ENCODE measurements around the gene GPS1.

GPS1 gene

DNA sequence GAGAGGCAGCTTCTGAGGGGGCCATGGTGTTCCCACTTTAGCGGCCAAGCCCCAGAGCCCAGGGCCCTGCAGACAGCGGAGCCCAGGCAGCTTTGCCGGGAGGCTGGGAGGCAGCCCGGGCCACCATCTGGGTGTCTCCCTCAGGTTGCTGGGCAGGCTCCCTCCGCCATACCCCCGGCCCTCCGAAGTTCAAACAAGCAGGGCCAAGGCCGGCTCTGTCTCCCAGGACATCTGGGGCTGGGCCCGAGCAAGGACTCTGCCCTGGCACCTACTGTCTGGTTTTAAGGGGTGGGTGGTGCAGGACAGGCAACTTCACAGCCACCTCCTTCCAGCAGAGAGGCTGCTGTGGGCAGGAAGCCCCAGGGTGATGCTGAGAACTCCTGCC is 11.3 kb downstream of the GPS1 start:
- Histone ChIP-seq H3K36me3 (ENCODE audit: control insufficient read depth, insufficient read depth, low read length) (peaks cover 4% of the 10 kb centered on the region), H3K4me1 (ENCODE audit: control insufficient read depth, low read depth, low read length) (no peaks in the 10 kb centered on the region), H2BK120ac (ENCODE audit: low read depth, low read length) (no peak overlapping the region), H2BK15ac (replicated peaks; ENCODE audit: low read depth) (no peak overlapping the region), H3K18ac (ENCODE audit: low read length) (no peak overlapping the region), H2AK5ac (ENCODE audit: low read length) (no peak overlapping the region), H3K27me3 (ENCODE audit: insufficient read depth, low read length, poor library complexity) (no peaks in the 10 kb centered on the region), H3K23ac (ENCODE audit: low read length) (no peak overlapping the region), H3K79me2 (ENCODE audit: control insufficient read depth, insufficient read depth, low read length) (no peaks in the 10 kb centered on the region), H3K4me2 (ENCODE audit: low read length) (no peak overlapping the region), H2BK5ac (ENCODE audit: low read length) (no peak overlapping the region), H4K5ac (ENCODE audit: low read length) (no peak overlapping the region), H3K4ac (ENCODE audit: low read depth, low read length) (no peak overlapping the region), H4K8ac (ENCODE audit: low read depth, low read length) (no peak overlapping the region), H3K9ac (ENCODE audit: low read length) (no peak overlapping the region), H3K4me3 (ENCODE audit: low read length) (no peak overlapping the region), H3K56ac (ENCODE audit: low read length) (no peak overlapping the region), H3K79me1 (ENCODE audit: low read length) (peaks cover 2% of the 10 kb centered on the region), H3K27ac (ENCODE audit: low read depth, low read length) (no peak overlapping the region)
- no CpG with 5 or more reads among the region's 9 CpGs for WGBS (ENCODE audit: extremely low coverage, insufficient coverage, low lambda C conversion rate)
- DNase-seq, result no peak

DNA sequence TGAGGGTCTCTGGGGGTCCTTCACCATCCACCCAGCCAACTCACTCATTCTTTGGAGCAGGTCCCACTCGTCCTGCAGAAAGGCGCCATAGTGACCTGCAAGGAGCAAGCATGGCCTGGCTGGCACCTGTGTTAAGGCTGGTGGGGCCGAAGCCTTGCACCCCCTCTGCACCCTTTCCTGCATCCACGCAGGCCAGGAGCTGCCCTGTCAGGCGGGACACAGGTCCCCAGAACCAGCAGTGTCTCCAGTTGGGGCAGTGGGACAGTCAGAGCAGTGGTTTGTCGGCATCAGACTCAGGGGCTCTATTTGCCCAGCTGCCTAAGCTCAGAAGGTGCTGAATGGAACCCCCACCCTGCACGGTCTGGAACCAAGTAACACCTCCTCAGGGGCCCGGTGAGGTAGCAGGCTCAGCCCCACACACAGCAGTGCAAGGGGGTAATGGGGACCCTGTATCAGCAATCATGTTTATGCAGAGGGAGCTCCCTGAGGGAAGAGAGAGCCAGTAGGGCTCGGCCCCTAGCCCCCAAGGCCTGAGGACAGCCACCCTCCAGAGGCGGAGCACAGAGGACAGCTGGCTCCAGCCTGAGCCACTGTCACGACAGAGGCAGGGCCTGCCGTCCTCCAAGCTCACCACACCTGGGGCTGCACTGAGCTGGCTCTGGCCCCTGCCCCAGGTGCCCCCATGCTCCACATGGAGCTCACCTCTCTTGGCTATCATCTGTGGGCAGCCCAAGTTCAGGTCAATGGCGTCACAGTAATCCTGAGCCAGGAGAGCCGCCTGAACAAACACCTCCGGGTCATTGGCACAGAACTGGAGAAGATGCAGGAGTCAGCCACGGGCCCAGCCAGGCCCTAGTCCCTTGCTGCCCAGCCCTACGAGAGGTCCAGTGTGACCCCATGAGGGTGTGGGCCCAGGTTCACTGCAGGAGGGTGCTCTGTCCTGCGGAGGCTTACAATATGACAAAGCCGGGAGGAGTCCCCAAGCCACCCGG is 12.0 kb downstream of the GPS1 start:
- Histone ChIP-seq H2BK120ac (ENCODE audit: low read depth, low read length) (no peak overlapping the region), H2BK5ac (ENCODE audit: low read length) (no peak overlapping the region), H3K23ac (ENCODE audit: low read length) (no peak overlapping the region), H3K79me2 (ENCODE audit: control insufficient read depth, insufficient read depth, low read length) (no peaks in the 10 kb centered on the region), H3K4ac (ENCODE audit: low read depth, low read length) (no peak overlapping the region), H4K8ac (ENCODE audit: low read depth, low read length) (no peak overlapping the region), H3K4me2 (ENCODE audit: low read length) (no peak overlapping the region), H3K4me3 (ENCODE audit: low read length) (no peak overlapping the region), H3K56ac (ENCODE audit: low read length) (no peak overlapping the region), H3K27me3 (ENCODE audit: insufficient read depth, low read length, poor library complexity) (no peaks in the 10 kb centered on the region), H3K27ac (ENCODE audit: low read depth, low read length) (no peak overlapping the region), H2AK5ac (ENCODE audit: low read length) (no peak overlapping the region), H3K36me3 (ENCODE audit: control insufficient read depth, insufficient read depth, low read length) (peaks cover 4% of the 10 kb centered on the region), H3K18ac (ENCODE audit: low read length) (no peak overlapping the region), H2BK15ac (replicated peaks; ENCODE audit: low read depth) (no peak overlapping the region), H3K9ac (ENCODE audit: low read length) (no peak overlapping the region), H4K5ac (ENCODE audit: low read length) (no peak overlapping the region), H3K4me1 (ENCODE audit: control insufficient read depth, low read depth, low read length) (no peaks in the 10 kb centered on the region), H3K79me1 (ENCODE audit: low read length) (peaks cover 2% of the 10 kb centered on the region)
- WGBS (ENCODE audit: extremely low coverage, insufficient coverage, low lambda C conversion rate), result no CpG with 5 or more reads among the region's 20 CpGs
- DNase-seq, result no peak

DNA sequence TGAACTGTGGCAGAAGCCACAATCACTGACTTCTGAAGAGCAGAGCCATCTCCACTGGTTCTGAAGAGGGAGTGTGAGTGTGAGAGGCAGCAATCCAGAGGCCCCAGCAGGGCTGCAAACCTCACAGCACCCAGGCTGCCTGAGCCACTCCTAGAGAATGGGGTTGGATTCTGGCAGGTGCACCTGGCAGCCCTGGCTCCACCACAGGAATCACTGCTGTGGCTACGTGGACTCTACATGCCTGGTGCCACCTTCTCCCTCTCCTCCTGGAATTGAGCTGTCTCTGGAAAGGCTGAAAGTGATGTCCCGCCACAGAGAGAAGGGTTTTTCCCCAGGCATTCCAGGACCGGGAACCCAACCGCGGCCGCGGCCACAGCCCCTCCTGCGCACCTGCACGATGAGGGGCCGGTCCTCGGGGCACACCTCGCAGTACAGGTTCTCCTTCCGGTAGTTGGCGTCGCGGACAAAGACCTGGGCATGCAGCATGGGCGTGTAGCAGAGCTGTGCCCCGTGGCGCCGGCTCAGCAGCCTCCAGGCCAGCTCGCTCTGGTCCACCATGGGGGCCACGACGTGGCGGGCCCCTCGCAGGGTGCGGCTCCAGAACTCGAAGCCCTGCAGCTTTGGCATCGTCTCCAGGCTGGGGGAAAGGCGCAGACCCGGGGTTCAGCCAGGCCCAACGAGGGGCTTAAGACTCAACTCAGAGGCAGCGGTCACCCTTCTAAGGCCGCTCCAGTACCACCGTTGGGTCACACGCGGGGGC is 12.9 kb downstream of the GPS1 start:
- Histone ChIP-seq H3K79me1 (ENCODE audit: low read length) (peaks cover 2% of the 10 kb centered on the region), H3K4me2 (ENCODE audit: low read length) (peak overlapping the region; percentile 53), H3K56ac (ENCODE audit: low read length) (peak overlapping the region; percentile 94), H3K27me3 (ENCODE audit: insufficient read depth, low read length, poor library complexity) (no peaks in the 10 kb centered on the region), H3K4ac (ENCODE audit: low read depth, low read length) (no peak overlapping the region), H3K23ac (ENCODE audit: low read length) (no peak overlapping the region), H4K8ac (ENCODE audit: low read depth, low read length) (no peak overlapping the region), H3K27ac (ENCODE audit: low read depth, low read length) (no peak overlapping the region), H3K79me2 (ENCODE audit: control insufficient read depth, insufficient read depth, low read length) (no peaks in the 10 kb centered on the region), H2AK5ac (ENCODE audit: low read length) (no peak overlapping the region), H2BK120ac (ENCODE audit: low read depth, low read length) (no peak overlapping the region), H2BK15ac (replicated peaks; ENCODE audit: low read depth) (no peak overlapping the region), H3K9ac (ENCODE audit: low read length) (peak overlapping the region; percentile 85), H4K5ac (ENCODE audit: low read length) (no peak overlapping the region), H3K4me3 (ENCODE audit: low read length) (peak overlapping the region; percentile 73), H3K18ac (ENCODE audit: low read length) (no peak overlapping the region), H2BK5ac (ENCODE audit: low read length) (no peak overlapping the region), H3K36me3 (ENCODE audit: control insufficient read depth, insufficient read depth, low read length) (peaks cover 4% of the 10 kb centered on the region), H3K4me1 (ENCODE audit: control insufficient read depth, low read depth, low read length) (no peaks in the 10 kb centered on the region)
- no CpG with 5 or more reads among the region's 36 CpGs for WGBS (ENCODE audit: extremely low coverage, insufficient coverage, low lambda C conversion rate)
- no peak for DNase-seq

DNA sequence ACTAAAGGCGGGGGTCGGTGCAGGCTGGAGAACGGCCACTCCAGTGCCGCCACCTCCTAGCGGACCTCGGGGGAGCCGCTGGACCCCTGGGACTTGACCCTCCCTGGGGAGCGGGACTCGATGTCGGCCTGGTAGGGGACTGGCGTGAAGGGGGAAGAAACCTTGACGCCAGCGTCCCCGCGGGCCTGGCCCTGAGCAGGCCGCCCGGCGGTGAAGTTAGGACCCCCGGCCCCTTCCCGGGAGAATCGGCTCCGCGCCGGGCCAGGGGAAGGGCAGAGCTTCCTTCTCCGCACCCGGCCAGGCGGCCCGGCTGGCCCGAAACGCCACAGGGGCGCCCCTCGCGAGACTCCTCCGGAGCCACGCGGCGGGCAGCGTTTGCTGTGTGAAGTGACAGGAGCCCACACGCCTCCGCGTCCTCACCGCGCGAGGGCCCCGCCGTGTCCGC is 13.5 kb downstream of the GPS1 start:
- no peak overlapping the region for H3K23ac ChIP-seq (ENCODE audit: low read length)
- no peak overlapping the region for H2BK15ac ChIP-seq (replicated peaks; ENCODE audit: low read depth)
- peak overlapping the region; percentile 39 for H3K4ac ChIP-seq (ENCODE audit: low read depth, low read length)
- H3K4me1 ChIP-seq (ENCODE audit: control insufficient read depth, low read depth, low read length), result no peaks in the 10 kb centered on the region
- H4K5ac ChIP-seq (ENCODE audit: low read length), result no peak overlapping the region
- peak overlapping the region; percentile 94 for H3K56ac ChIP-seq (ENCODE audit: low read length)
- peak overlapping the region; percentile 85 for H3K9ac ChIP-seq (ENCODE audit: low read length)
- DNase-seq, result no peak
- peak overlapping the region; percentile 53 for H3K4me2 ChIP-seq (ENCODE audit: low read length)
- H3K36me3 ChIP-seq (ENCODE audit: control insufficient read depth, insufficient read depth, low read length), result peaks cover 4% of the 10 kb centered on the region
- H2BK5ac ChIP-seq (ENCODE audit: low read length), result no peak overlapping the region
- no peak overlapping the region for H3K18ac ChIP-seq (ENCODE audit: low read length)
- H3K27ac ChIP-seq (ENCODE audit: low read depth, low read length), result no peak overlapping the region
- no CpG with 5 or more reads among the region's 47 CpGs for WGBS (ENCODE audit: extremely low coverage, insufficient coverage, low lambda C conversion rate)
- H3K27me3 ChIP-seq (ENCODE audit: insufficient read depth, low read length, poor library complexity), result no peaks in the 10 kb centered on the region
- no peak overlapping the region for H2AK5ac ChIP-seq (ENCODE audit: low read length)
- H3K79me1 ChIP-seq (ENCODE audit: low read length), result peaks cover 2% of the 10 kb centered on the region
- H2BK120ac ChIP-seq (ENCODE audit: low read depth, low read length), result no peak overlapping the region
- no peak overlapping the region for H4K8ac ChIP-seq (ENCODE audit: low read depth, low read length)
- H3K4me3 ChIP-seq (ENCODE audit: low read length), result peak overlapping the region; percentile 73
- H3K79me2 ChIP-seq (ENCODE audit: control insufficient read depth, insufficient read depth, low read length), result no peaks in the 10 kb centered on the region

DNA sequence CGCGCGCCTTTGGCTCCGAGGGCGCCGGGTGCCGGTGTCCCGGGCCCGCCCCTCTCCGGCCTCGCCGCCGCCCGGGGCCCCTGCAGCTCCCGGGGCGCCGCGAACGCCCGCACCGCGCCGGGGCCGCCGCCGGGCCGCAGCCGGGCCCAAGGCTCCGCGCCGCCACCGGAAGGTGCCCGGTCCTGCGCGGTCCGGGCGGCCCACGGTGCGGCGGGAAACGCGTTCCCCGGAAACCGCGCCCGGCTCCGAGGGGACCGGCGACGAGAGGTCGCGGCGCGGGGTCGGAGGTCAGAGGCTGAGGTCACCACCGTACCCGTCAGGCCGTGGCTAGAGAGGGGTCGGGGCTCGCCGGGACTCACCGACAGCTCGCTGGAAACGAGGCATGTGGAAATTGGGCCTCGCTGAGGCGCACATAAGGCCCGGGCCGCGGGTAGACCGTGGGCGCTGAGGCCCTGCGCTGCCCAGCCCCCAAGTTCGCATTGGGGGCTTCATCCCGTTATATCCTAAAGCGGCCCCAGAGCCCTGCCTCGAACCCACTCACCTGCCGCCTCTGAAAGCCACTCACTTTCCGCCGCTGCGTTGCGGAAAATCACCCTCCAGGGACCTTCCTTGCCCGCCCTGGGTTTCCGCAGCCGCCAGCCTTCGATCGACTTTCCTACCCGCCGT is 14.1 kb downstream of the GPS1 start, which contains the start of gene DUS1L:
DUS1L (minus strand) TSS at position 167 of the 666 bp plus-strand sequence. CDS start 745 bp downstream, outside the sequence.
- Histone ChIP-seq H3K79me1 (ENCODE audit: low read length) (peaks cover 2% of the 10 kb centered on the region), H3K4me3 (ENCODE audit: low read length) (peak within 1 kb of the TSS; percentile 73), H3K18ac (ENCODE audit: low read length) (peak within 1 kb of the TSS; percentile 1), H4K5ac (ENCODE audit: low read length) (no peak within 1 kb of the TSS), H3K27ac (ENCODE audit: low read depth, low read length) (no peak within 1 kb of the TSS), H3K36me3 (ENCODE audit: control insufficient read depth, insufficient read depth, low read length) (peaks cover 2% of the 10 kb centered on the region), H3K56ac (ENCODE audit: low read length) (peak within 1 kb of the TSS; percentile 95), H3K4me1 (ENCODE audit: control insufficient read depth, low read depth, low read length) (no peaks in the 10 kb centered on the region), H3K79me2 (ENCODE audit: control insufficient read depth, insufficient read depth, low read length) (no peaks in the 10 kb centered on the region), H3K9ac (ENCODE audit: low read length) (peak within 1 kb of the TSS; percentile 88), H2BK15ac (replicated peaks; ENCODE audit: low read depth) (no peak within 1 kb of the TSS), H3K4ac (ENCODE audit: low read depth, low read length) (peak within 1 kb of the TSS; percentile 39), H3K27me3 (ENCODE audit: insufficient read depth, low read length, poor library complexity) (no peaks in the 10 kb centered on the region), H3K23ac (ENCODE audit: low read length) (peak within 1 kb of the TSS; percentile 3), H4K8ac (ENCODE audit: low read depth, low read length) (peak within 1 kb of the TSS; percentile 90), H3K4me2 (ENCODE audit: low read length) (peak within 1 kb of the TSS; percentile 68), H2BK5ac (ENCODE audit: low read length) (no peak within 1 kb of the TSS), H2AK5ac (ENCODE audit: low read length) (no peak within 1 kb of the TSS), H2BK120ac (ENCODE audit: low read depth, low read length) (no peak within 1 kb of the TSS)
- peak; percentile 50 for DNase-seq
- WGBS (ENCODE audit: extremely low coverage, insufficient coverage, low lambda C conversion rate), result no CpG with 5 or more reads among the region's 88 CpGs
